Neural progenitor cell (in vitro differentiated cells): Measurements from ENCODE around the gene MYO16. TPM values are rescaled to one million over a fixed set of nuclear protein-coding genes. Genes with fewer than 3 reads are reported as not detected.

Experiments used
- DNase-seq: peaks from one replicate; pipeline ENCODE4 v3.0.0-alpha.2; 2016; ENCODE audit warnings: low spot score
- H2AFZ ChIP-seq: fragments of 200-600 bp; sonication (generic); replicated peaks from 2 replicates; pipeline ENCODE4 v1.6.1; 2016; ENCODE audit warnings: antibody characterized with exemption
- H3F3A ChIP-seq: fragments of 200-600 bp; sonication (generic); 2 replicates; pipeline ENCODE4 v1.6.1; 2016; ENCODE audit warnings: antibody characterized with exemption, low read depth
- H3K27ac ChIP-seq: fragments of 200-600 bp; sonication (generic); 2 replicates; pipeline ENCODE4 v1.5.1; 2016; ENCODE audit warnings: mild to moderate bottlenecking
- H3K27me3 ChIP-seq: fragments of 200-600 bp; sonication (generic); 2 replicates; pipeline ENCODE4 v1.6.1; 2016; ENCODE audit warnings: mild to moderate bottlenecking, moderate library complexity
- H3K36me3 ChIP-seq: fragments of 200-600 bp; sonication (generic); 2 replicates; pipeline ENCODE4 v1.5.1; 2016
- H3K4me1 ChIP-seq: fragments of 200-600 bp; sonication (generic); 2 replicates; pipeline ENCODE4 v1.6.1; 2016; ENCODE audit warnings: mixed run types
- H3K4me2 ChIP-seq: fragments of 200-600 bp; sonication (generic); 2 replicates; pipeline ENCODE4 v1.6.1; 2016
- H3K4me3 ChIP-seq: fragments of 200-600 bp; sonication (generic); 2 replicates; pipeline ENCODE4 v1.5.1; 2016
- H3K79me2 ChIP-seq: fragments of 200-600 bp; sonication (generic); 2 replicates; pipeline ENCODE4 v1.6.1; 2016; ENCODE audit warnings: low read depth
- H3K9ac ChIP-seq: fragments of 200-600 bp; sonication (generic); 2 replicates; pipeline ENCODE4 v1.6.1; 2016
- H3K9me3 ChIP-seq: fragments of 200-600 bp; sonication (generic); 2 replicates; pipeline ENCODE4 v1.5.1; 2016; ENCODE audit warnings: low read depth
- H4K20me1 ChIP-seq: fragments of 200-600 bp; sonication (generic); 2 replicates; pipeline ENCODE4 v1.6.1; 2016; ENCODE audit warnings: low read depth
- H3K27ac Mint-ChIP-seq: 3 replicates; pipeline ENCODE4 v1.8.0; 2021; ENCODE audit warnings: mixed read lengths
- H3K27me3 Mint-ChIP-seq: 2 replicates; pipeline ENCODE4 v1.8.0; 2022; ENCODE audit warnings: low read depth, mild to moderate bottlenecking, inconsistent platforms, moderate library complexity, mixed read lengths; ENCODE audit not compliant: insufficient read depth
- H3K36me3 Mint-ChIP-seq: 3 replicates; pipeline ENCODE4 v1.8.0; 2021; ENCODE audit warnings: mixed read lengths
- H3K4me1 Mint-ChIP-seq: 3 replicates; pipeline ENCODE4 v1.8.0; 2021; ENCODE audit warnings: mixed read lengths
- H3K4me3 Mint-ChIP-seq: 3 replicates; pipeline ENCODE4 v1.8.0; 2021; ENCODE audit warnings: mild to moderate bottlenecking, moderate library complexity, mixed read lengths
- H3K9me3 Mint-ChIP-seq: 3 replicates; pipeline ENCODE4 v1.8.0; 2020; ENCODE audit warnings: mixed read lengths
- CTCF ChIP-seq: fragments of 200-600 bp; sonication (generic); IDR thresholded peaks from 2 replicates; pipeline ENCODE4 v1.5.1; 2017; ENCODE audit warnings: antibody characterized with exemption, mild to moderate bottlenecking
- EZH2 ChIP-seq: fragments of 200-600 bp; sonication (generic); IDR thresholded peaks from 2 replicates; pipeline ENCODE4 v1.6.1; 2017; ENCODE audit warnings: antibody characterized with exemption, mild to moderate bottlenecking, moderate library complexity
- EZH2phosphoT487 ChIP-seq: fragments of 200-600 bp; sonication (generic); IDR thresholded peaks from 2 replicates; pipeline ENCODE4 v1.6.1; 2017; ENCODE audit warnings: antibody characterized with exemption
- total RNA-seq: library from RNA; depleted of rRNA; stranded (reverse); fragments of >200 nt; gene quantifications from 2 replicates; pipeline ENCODE4 v1.2.3, GENCODE V29; 2015; ENCODE audit warnings: low replicate concordance

MYO16 gene
- total RNA-seq, 1 donor from 2014 or later: 0.41 TPM

- Mint-ChIP-seq H3K27me3 (peaks cover 2% of the 10 kb centered on the region), H3K9me3 (peaks cover 2% of the 10 kb centered on the region), H3K4me1 (peaks cover 8% of the 10 kb centered on the region), H3K4me3 (no peak overlapping the region), H3K36me3 (no peaks in the 10 kb centered on the region), H3K27ac (no peak overlapping the region)
- TF ChIP-seq EZH2phosphoT487: no peak
- TF ChIP-seq CTCF: no peak
- TF ChIP-seq EZH2: no peak
- Histone ChIP-seq H4K20me1 (no peaks in the 10 kb centered on the region), H2AFZ (no peak overlapping the region), H3K27ac (no peak overlapping the region), H3K27me3 (no peaks in the 10 kb centered on the region), H3K4me2 (no peak overlapping the region), H3K9me3 (no peaks in the 10 kb centered on the region), H3F3A (no peaks in the 10 kb centered on the region), H3K4me1 (no peaks in the 10 kb centered on the region), H3K79me2 (no peaks in the 10 kb centered on the region), H3K9ac (no peak overlapping the region), H3K36me3 (no peaks in the 10 kb centered on the region), H3K4me3 (no peak overlapping the region)
- no peak for DNase-seq
These were observed 303.6 kb downstream of the MYO16 start for GRCh38 chr13:108933061-108933460.

- Histone ChIP-seq H3K9ac (no peak overlapping the region), H3K4me1 (no peaks in the 10 kb centered on the region), H3K27ac (no peak overlapping the region), H3F3A (no peaks in the 10 kb centered on the region), H3K4me3 (no peak overlapping the region), H4K20me1 (no peaks in the 10 kb centered on the region), H3K4me2 (no peak overlapping the region), H3K36me3 (no peaks in the 10 kb centered on the region), H3K9me3 (no peaks in the 10 kb centered on the region), H3K27me3 (no peaks in the 10 kb centered on the region), H2AFZ (no peak overlapping the region), H3K79me2 (no peaks in the 10 kb centered on the region)
- peaks cover 2% of the 10 kb centered on the region for H3K27me3 Mint-ChIP-seq
- no peak overlapping the region for H3K4me3 Mint-ChIP-seq
- H3K27ac Mint-ChIP-seq: no peak overlapping the region
- peaks cover 2% of the 10 kb centered on the region for H3K9me3 Mint-ChIP-seq
- TF ChIP-seq EZH2 (no peak), CTCF (no peak), EZH2phosphoT487 (no peak)
- H3K4me1 Mint-ChIP-seq: peaks cover 6% of the 10 kb centered on the region
- DNase-seq: no peak
- H3K36me3 Mint-ChIP-seq: no peaks in the 10 kb centered on the region
These were observed 308.7 kb downstream of the MYO16 start for GRCh38 chr13:108938155-108938554.

- H4K20me1 ChIP-seq: no peaks in the 10 kb centered on the region
- no peaks in the 10 kb centered on the region for H3K4me1 ChIP-seq
- TF ChIP-seq EZH2: no peak
- TF ChIP-seq EZH2phosphoT487: no peak
- TF ChIP-seq CTCF: no peak
- H3K4me3 ChIP-seq: no peak overlapping the region
- no peaks in the 10 kb centered on the region for H3K27me3 ChIP-seq
- Mint-ChIP-seq H3K27ac (no peak overlapping the region), H3K4me1 (peaks cover 6% of the 10 kb centered on the region), H3K9me3 (peaks cover 2% of the 10 kb centered on the region), H3K4me3 (no peak overlapping the region), H3K27me3 (no peaks in the 10 kb centered on the region), H3K36me3 (no peaks in the 10 kb centered on the region)
- H3K36me3 ChIP-seq: no peaks in the 10 kb centered on the region
- no peak overlapping the region for H3K27ac ChIP-seq
- no peaks in the 10 kb centered on the region for H3K79me2 ChIP-seq
- no peak overlapping the region for H2AFZ ChIP-seq
- H3F3A ChIP-seq: no peaks in the 10 kb centered on the region
- no peak overlapping the region for H3K4me2 ChIP-seq
- no peaks in the 10 kb centered on the region for H3K9me3 ChIP-seq
- DNase-seq: no peak
- no peak overlapping the region for H3K9ac ChIP-seq
These were observed 310.7 kb downstream of the MYO16 start for GRCh38 chr13:108940121-108940520.
